NCI-H2107 treated with DMSO at 0.1 percent for 48 hours (cell line): Measurements from ENCODE around the gene OR6K6.

Experiments used
- DNase-seq: peaks from one replicate; lab custom pipeline; 2025; ENCODE audit not compliant: unreplicated experiment; lab: John Stamatoyannopoulos, UW

OR6K6 gene, protein sequence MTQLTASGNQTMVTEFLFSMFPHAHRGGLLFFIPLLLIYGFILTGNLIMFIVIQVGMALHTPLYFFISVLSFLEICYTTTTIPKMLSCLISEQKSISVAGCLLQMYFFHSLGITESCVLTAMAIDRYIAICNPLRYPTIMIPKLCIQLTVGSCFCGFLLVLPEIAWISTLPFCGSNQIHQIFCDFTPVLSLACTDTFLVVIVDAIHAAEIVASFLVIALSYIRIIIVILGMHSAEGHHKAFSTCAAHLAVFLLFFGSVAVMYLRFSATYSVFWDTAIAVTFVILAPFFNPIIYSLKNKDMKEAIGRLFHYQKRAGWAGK

DNA sequence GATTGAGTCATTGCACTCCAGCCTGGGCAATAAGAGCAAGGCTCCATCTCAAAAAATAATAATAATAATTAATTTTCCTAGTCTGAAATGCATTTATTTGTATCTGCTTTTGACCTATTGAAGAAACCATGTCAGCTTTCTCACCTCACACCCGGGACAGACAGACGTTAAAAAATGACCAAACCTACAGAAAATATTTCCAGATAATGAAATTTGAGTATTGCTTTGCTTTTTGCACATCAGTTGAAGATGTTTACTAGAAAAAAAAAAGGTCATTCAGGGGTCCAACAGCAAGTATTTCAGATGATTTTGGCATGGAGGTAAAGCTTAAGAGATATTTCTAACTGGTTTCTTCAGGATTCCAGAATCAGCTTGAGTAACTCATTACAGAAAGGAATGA lies at the start of gene OR6K6:
OR6K6 (plus strand) TSS at position 301 of the 400 bp plus-strand sequence. CDS start 168 bp downstream, outside the sequence.
- DNase-seq = no peak

DNA sequence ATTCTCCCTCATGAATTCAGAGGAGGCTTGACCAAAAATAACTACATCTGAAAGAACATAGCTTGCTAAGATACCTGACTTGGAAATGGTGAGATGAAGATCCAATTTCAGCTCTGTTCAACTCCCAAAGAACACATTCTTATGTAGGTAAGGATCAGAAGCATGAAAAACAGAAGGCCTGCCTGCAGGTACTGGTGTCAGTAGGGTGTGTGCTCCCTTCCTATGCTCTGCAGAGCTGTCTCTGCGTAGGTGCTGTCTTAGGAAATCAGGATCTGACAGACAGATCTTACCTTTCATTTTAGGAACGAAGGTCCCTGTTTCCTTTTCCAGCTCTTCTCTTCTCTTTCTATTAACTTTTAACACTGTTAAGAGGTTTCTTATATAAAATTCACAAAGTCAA lies 48.4 kb upstream of the OR6K6 start:
- no peak for DNase-seq

DNA sequence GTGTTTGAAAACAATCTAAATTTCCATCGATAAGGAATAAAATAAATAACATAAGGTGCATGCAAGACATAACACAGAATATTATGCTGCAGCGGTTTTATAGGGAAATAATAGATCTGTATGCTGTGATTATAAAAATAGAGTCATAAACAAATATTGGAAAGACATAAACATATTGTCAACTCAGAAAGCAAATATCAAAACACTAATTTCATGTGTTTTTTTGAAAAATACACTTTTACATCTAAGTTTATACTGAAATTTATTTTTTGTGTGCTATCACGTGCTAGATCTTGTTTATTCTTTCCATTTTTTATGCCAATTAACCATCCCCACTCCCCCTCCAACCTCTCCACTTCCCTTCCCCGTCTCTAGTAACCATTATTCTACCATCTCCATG lies 43.4 kb upstream of the OR6K6 start:
- DNase-seq = no peak

DNA sequence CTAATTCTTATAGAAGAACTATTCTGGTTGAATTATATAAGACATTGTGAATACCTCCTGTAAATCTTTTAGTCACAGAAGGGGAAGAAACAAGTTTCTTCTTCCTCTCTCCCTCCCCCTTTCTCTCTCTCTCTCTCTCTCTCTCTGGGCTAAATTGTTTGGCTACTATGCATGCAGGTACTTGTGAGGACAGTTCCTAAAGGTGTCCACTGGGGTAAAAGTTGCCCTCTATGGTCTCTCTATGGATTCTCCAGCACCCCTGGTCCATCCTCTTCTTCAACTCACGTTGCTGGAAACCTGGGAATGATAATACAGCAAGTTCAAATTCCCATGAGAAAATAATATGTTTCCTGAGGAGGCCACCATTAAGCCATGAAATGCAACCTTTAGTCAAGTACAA lies 39.8 kb upstream of the OR6K6 start:
- DNase-seq = no peak

DNA sequence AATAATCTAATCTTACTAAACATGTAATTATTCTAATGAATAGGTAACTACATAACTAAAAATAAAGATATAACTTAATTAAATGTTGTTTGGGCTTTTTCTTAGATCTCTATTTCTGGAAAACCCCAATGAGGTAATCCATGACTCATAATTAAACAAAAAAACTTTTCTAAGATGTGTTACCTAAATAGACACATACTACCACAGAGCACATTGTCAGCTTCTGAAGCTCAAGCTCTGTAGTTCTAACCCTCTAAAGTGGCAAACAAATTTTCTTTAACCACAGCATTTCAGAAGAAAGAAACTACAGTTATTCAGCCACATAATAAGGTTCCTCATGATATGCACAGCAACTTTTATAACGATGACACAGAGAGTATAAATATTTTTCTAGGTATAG lies 38.2 kb upstream of the OR6K6 start:
- DNase-seq = no peak

DNA sequence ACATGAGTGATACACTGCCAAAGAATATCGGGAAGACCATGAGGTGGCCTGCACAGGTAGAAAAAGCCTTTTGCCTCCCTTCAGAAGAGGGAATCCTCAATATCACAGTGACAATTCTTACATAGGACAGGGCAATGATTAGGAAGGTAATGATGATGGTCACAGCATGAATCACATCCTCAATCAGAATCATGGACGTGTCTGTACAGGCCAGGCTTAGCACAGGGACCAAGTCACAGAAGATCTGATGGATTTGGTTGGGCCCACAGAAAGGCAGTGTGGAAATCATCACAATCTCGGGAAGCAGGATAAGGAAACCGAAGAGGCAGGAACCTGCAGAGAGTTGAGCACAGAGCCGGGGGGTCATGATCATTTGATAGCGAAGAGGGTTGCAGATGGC lies 37.2 kb upstream of the OR6K6 start:
- DNase-seq = no peak

DNA sequence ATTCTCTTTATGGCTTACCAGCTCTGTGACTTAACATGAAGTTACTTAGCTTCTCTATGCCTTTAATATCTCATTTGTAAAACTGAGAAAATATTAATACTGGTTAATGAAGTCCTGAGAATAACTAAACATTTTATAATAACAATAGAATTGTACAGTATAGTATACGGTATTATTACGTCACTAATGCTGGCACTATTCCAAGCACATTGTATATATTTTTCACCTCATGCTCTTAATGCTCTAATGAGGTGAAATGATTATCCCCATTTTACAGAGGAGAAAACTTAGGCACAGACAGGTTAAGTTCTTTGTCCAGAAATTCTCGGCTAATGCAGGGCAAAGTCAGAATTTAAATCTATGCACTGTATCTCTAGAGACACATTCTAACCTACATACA lies 34.9 kb upstream of the OR6K6 start:
- no peak for DNase-seq

DNA sequence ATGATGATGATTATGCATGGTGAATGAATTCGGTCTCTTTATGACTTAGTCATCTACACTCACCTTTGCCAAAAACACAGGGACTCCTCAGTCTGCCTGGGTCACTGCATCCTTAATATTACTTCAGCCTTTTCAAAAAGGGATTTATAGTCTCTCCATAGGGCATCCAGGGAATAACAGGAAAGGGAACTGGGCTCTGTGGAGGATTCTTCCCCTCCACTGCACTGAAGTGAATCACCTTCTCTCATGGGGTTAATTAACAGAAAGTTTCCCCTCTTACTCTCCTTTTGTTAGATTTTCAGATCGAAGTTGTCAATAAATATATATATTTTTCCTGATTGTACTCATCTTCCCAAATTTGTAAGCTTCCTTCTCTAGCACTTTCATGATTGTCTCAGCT lies 33.9 kb upstream of the OR6K6 start, which contains the start of gene OR6K3:
OR6K3 (minus strand) TSS at position 101 of the 400 bp plus-strand sequence. CDS start 2,605 bp downstream, outside the sequence.
- DNase-seq = no peak

DNA sequence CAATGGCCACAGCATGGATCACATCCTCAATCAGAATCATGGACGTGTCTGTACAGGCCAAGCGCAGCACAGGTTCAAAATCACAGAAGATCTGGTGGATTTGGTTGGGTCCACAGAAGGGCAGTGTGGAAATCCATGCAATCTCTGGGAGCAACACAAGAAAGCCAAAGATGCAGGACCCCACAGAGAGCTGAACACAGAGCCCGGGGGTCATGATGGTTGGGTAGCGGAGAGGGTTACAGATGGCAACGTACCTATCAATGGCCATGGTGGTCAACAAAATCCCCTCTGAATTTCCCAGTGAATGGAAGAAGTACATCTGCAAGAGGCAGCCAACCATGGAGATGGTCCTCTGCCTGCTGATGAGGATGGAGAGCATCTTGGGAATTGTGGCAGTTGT lies 30.1 kb upstream of the OR6K6 start:
- no peak for DNase-seq

DNA sequence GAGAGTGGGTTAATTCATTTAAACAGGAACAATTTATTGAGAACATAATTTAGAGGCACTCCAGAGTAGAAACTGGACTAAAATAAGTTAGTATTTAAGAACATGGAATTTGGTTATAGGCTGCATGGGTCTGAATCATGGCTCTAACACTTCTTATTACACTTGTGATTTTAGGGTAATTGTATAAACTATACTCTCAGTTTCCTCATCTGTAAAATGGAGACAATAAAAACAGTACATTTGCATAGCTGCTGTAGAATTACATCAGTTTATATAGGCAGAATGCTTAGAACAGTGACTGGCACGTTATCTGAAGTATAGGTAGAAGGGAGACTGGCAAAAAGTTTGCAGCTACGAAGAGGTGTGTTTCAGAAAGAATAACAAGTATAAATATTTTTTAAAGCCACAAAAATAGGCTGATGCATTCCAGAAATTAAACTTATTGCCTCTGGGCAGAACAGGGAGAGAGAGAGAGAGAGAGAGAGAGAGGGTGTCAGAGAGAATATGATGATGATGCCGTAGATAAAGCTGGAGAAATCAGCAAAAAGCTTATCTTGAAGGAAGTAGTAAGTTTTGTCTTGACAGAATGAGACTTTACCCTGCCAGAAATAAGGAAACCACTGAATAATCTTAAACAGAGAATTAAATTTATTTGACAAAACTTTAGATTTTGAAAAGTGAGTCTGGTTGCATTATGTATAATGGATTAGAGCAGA lies 25.9 kb upstream of the OR6K6 start:
- DNase-seq = no peak

DNA sequence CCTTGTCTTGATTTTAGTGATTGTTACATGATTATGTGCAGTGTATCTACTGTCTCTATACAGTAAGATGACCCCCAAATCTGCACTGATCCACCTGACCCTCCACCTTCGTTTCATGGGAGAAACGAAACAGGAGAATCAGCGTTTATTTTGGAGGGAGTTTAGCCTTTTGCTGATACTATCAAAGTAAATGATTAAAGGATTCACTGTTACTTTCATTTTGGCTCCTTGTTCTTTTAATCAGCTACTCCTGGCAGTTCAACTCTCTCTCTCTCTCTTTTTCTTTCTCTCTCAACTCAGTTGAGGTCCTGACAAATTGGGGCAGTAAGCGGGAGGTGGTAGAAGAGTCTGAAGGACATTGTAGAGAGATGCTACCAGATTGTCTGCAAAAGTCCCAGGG lies 24.1 kb upstream of the OR6K6 start:
- no peak for DNase-seq

DNA sequence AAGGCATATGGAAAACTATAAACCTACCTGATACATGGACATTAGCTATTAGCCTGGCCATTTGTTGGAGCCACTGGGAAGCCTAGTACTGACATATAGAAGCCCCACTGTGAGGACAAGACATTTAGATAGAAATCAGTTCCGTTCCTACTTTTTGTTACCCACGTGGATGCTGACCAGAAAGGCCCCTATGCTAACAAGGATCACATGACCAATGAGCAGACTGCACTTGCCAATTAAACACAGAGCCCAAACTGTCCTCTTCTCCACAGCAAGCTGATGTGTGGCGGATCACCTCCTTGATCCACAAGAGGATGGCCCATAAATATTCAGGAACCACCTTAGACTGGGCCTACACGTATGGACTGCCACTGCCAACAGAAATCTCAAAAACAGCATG lies 22.8 kb upstream of the OR6K6 start:
- DNase-seq = no peak

DNA sequence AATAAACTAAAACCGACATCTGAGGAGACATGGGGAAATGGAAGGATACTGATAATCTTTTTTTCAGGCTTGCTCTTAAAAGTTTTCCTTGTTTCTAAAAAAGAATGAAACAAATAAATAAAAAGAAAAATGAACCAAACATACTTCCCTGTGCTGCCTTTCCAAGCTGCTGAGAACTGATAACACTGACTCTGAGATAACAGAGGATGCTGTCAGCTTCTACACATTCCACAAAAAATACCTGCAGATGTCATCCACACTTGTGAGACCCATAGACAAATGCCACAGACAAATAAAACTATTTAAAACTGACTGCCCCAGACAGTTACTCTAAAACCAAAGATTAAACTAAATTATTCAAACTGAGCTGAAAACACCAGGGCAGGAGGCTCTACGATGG lies 22.0 kb upstream of the OR6K6 start:
- no peak for DNase-seq

DNA sequence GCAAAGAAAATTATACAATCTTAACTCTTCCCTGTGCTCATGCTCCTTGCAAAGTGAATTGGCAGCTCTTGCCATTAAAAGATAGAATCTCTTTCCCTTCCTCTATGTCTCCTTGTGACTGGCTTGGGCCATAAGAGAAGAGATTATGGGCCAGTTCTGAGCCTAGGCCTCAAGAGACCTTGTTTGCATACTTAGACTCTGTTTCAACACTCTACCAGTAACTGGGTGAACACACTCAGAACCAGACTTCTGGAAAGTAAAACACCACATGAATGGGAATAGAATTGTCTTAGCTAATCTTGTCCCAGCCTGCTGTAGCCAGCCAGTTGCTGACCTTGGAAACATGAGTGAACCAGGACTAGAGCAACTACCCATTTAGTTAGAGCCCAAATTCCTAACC lies 18.7 kb upstream of the OR6K6 start:
- no peak for DNase-seq

DNA sequence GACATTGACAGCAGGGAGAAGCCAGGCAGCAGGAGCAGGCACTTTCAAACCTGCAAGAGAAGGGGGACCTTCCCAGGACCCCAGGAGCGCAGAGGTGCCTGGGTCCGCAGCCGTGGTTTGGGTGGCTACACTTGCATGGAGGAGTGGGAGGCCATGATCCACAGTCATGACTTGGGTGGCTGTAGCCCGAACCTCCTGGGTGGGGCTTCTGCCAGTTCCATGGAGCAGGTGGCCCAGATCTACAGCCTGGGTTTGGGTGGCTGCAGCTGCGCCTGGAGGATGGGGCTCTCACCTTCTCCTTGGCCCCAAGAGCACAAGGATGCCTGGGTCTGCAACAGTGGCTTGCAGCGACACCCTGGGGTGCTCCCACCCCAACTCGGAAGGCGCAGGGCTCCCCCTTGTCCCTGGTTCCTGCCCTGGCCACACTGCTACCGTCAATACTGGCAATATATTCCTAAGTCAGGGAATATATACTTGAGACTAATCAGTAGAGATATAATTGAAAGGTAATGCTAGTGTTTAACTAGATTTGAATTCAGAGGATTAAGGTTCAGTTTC lies 2.3 kb upstream of the OR6K6 start:
- no peak for DNase-seq

DNA sequence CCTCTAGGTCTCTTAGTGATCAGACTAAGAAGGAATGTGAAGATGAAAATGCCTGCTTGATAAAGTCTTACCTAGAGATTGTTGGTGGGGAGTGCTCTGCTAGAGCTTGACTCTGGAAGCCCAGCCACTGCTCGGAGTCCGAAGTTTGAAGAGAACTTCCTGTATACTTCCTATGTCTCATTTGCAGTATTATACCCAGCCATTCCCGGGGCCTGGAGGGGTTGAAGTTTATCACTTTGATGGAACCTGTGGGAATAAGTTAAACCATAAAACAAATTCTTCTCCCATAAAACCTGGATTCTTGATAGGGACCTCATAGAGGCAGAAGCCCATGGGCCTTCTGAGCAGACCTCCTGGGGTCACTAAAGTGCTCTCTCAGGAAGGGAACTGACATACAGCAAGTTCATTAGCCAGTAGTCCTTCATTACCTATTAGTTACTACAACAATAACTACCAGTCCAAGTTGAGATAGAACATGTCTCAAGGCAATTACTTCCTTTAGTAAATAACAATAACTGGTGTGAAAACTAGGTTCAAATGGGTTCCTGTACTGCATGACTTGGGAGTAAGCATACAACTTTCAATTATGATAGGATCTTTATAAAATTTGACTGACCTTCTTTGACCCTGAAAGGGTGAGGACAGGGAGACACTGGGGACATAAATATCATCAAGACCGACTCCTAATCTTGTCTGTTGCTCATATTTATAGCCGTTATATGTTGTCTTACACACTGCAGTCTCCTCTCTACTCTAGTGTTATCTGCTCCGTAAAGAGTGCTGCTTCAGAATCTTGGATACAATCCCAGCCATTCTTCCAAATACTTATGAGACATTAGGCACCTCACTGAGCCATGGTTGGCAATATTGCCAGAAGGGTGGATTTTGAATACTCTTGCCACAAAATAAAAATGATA lies 17.7 kb downstream of the OR6K6 start, which contains the start of gene OR6N1:
OR6N1 (minus strand) TSS at position 246 of the 917 bp plus-strand sequence. CDS start 5,513 bp downstream, outside the sequence.
- no peak for DNase-seq

DNA sequence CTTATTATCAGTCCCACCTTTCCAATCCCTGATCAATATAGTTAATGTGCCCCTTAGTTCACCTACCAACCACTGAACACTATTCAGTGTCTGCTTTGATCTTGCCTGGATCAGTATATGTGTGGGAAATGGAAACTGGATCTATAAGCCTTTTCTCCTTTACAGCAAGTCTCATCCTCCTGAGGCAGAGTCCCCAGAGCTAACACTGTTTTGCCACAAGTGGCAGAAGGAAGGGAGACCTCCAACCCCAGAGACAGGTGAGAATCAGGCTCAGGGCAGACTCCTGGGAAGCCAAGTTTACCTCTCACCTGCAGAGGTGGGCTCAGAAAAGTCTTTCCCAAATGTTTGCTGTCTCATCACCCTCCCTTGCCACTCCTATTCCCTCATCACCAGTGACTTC lies 26.6 kb downstream of the OR6K6 start, which contains the start of gene OR6N2:
OR6N2 (minus strand) TSS at position 101 of the 400 bp plus-strand sequence. CDS start 3,569 bp downstream, outside the sequence.
- DNase-seq = no peak

DNA sequence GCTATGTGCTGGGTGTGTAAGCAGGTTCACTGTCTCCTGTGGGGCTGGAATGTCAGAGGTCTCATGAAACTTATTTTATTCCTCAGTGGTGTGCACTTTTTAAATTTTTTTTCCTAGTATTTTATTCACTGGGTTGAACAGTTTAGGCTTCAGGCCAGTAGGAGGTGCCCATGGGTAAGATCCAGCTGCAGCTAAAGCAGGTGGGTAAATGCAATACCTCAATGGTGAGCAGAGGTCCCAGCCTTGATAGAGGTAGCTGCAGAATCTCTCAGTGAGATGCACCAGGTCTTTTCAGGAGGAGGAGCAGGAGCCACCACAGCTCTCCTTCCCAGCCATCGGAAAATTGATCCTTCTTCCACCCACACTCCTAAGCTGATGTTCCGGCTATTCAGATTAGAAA lies 39.1 kb downstream of the OR6K6 start:
- no peak for DNase-seq

DNA sequence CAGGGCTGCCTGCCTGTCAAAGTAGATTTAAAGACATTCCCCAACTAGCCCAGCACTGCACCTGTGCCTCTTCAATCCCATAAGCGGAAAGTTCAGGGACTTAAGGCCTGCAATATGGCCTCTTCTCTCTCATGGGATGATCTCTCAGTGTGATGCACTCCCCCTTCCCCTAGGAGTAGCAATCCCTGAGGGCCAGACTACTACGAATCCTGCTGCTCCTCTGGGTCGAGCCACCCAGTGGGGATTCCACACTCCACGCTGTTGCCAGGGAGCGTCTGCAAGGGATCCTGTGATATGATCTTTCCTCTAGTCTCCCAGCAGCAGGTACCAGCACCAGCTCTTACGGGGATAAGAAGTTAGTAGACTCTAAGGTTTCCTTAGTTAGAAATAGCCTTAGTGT lies 39.7 kb downstream of the OR6K6 start:
- DNase-seq = no peak

DNA sequence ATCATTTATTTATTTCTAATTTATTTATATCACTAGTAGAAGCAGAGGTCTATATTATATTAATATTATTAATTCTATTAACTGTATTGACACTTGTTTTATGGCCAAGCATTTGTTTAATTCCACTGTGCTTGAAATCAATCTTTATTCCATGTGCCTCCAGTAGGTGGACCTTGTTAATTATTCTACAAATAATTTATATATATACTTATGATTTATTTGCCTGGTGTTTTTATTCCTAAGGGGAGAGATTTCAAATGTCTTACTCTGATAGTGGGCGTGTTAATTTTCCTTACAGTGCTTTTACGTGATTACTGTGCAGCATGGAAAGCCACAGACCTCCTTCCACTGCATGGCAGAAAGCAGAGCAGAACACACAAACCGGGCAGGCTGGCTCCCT lies 44.0 kb downstream of the OR6K6 start:
- no peak for DNase-seq

DNA sequence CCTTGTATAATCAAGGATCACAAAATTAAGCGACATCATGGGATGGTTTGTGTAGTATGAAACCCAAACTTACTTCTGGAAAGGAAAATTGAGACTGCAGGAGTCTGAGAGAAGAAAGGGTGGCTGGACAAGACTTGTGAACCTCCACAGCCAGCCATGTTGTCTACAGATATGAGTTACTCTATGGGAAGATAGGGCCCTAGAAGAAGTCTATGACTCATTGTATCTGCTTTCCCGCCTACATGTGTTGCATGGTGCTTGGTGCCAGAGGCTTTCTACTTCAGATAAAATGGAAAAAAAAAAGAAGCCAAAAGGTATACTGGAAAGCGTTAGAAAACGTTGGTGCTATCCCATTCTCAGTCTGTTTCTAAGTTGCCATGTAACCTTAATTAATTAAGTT lies 45.2 kb downstream of the OR6K6 start:
- DNase-seq = no peak
